Endodermal cell (in vitro differentiated cells): ENCODE data around the gene NFATC1. TPM values are rescaled to one million over a fixed set of nuclear protein-coding genes. Genes with fewer than 3 reads are reported as not detected.

Experiments
- DNase-seq: peaks from one replicate; pipeline ENCODE4 v3.0.0-alpha.2; 2017
- H3K27ac ChIP-seq: 2 replicates; pipeline ENCODE4 v1.5.1; 2013; ENCODE audit warnings: mild to moderate bottlenecking, low read depth, low read length, moderate library complexity
- H3K27me3 ChIP-seq: 2 replicates; pipeline ENCODE4 v1.6.1; 2013; ENCODE audit warnings: mild to moderate bottlenecking, low read length, moderate library complexity; ENCODE audit not compliant: insufficient read depth, control insufficient read depth, poor library complexity, severe bottlenecking
- H3K36me3 ChIP-seq: 2 replicates; pipeline ENCODE4 v1.7.0; 2013; ENCODE audit warnings: mild to moderate bottlenecking, low read length, moderate library complexity; ENCODE audit not compliant: control insufficient read depth, insufficient read depth
- H3K4me1 ChIP-seq: one replicate; pipeline ENCODE4 v1.7.0; 2013; ENCODE audit warnings: low read length; ENCODE audit not compliant: control insufficient read depth, insufficient read depth
- H3K4me3 ChIP-seq: 2 replicates; pipeline ENCODE4 v1.5.1; 2013; ENCODE audit warnings: mild to moderate bottlenecking, low read length, moderate library complexity
- H3K9ac ChIP-seq: 2 replicates; pipeline ENCODE4 v1.6.1; 2013; ENCODE audit warnings: mild to moderate bottlenecking, low read length, moderate library complexity; ENCODE audit not compliant: poor library complexity, severe bottlenecking; ENCODE audit errors: extremely low read depth
- H3K9me3 ChIP-seq: 2 replicates; pipeline ENCODE4 v1.6.1; 2013; ENCODE audit warnings: mild to moderate bottlenecking, low read length, moderate library complexity; ENCODE audit not compliant: control insufficient read depth
- H3K27ac Mint-ChIP-seq: 2 replicates; pipeline ENCODE4 v1.8.0; 2020; ENCODE audit warnings: mixed read lengths
- H3K27me3 Mint-ChIP-seq: 2 replicates; pipeline ENCODE4 v1.8.0; 2021; ENCODE audit warnings: mild to moderate bottlenecking, mixed read lengths; ENCODE audit not compliant: insufficient read depth
- H3K36me3 Mint-ChIP-seq: 2 replicates; pipeline ENCODE4 v1.8.0; 2020; ENCODE audit warnings: low read depth, mixed read lengths
- H3K4me1 Mint-ChIP-seq: 2 replicates; pipeline ENCODE4 v1.8.0; 2020; ENCODE audit warnings: mixed read lengths
- H3K4me3 Mint-ChIP-seq: 2 replicates; pipeline ENCODE4 v1.8.0; 2020; ENCODE audit warnings: mild to moderate bottlenecking, moderate library complexity, mixed read lengths
- H3K9me3 Mint-ChIP-seq: 2 replicates; pipeline ENCODE4 v1.8.0; 2020; ENCODE audit warnings: mild to moderate bottlenecking, mixed read lengths
- WGBS, 2 experiments: methylation state at CpG; one replicate each; pipeline versions ENCODE4 v1.1.5 to v1.1.7; 2013; ENCODE audit warnings: missing lambda C conversion rate in 2 of 2, mixed read lengths in 1 of 2; ENCODE audit not compliant: insufficient coverage in 1 of 2, insufficient read length in 1 of 2; 5-methylcytosine and 5-hydroxymethylcytosine counted together
- total RNA-seq, 2 donors: library from RNA; stranded (reverse); fragmentation: NEBNext Ultra II Directional in 1 of 2; extraction: Animal tissue kit (Norgen Biotek cat#: 25700) in 1 of 2; gene quantifications; 2 replicates in 1 of 2; 3 replicates in 1 of 2; pipeline ENCODE4 v1.2.1, GENCODE V29; 2021
- TF ChIP-seq, protein P1 (sequence below): fragments of 200-600 bp; sonication (generic); conservative IDR thresholded peaks from 2 replicates; pipeline ENCODE4 v1.5.0; 2021; ENCODE audit warnings: antibody characterized with exemption, mild to moderate bottlenecking

NFATC1 gene
- total RNA-seq, 2 donors from 2014 or later, result 23.4 to 32.5 TPM

DNA sequence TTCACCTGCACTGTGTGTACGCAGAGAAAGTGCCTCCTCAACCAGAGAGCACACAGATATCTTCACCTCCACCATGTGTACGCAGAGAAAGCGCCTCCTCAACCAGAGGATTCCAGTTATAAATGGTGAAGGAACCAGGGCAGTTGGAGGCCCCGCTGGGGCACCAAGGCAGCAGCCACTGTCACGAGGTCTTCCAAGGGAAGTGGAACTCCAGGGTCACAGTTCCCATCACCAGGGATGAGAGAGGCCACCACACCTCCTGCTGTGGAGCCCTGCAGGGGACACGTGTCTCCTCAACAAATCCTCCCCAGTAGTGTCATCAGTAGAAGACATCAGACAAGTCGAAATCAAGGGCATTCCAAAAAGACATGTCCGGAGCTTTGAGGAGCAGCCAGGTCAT is 28.2 kb upstream of the NFATC1 start:
- WGBS, 2 experiments, result 82 to 92% methylated on average over 3 to 8 of the region's 8 CpGs
- Histone ChIP-seq H3K9ac (no peak overlapping the region), H3K4me3 (no peak overlapping the region), H3K27ac (no peak overlapping the region), H3K36me3 (peaks cover 8% of the 10 kb centered on the region), H3K4me1 (no peaks in the 10 kb centered on the region), H3K27me3 (no peaks in the 10 kb centered on the region), H3K9me3 (no peaks in the 10 kb centered on the region)
- H3K36me3 Mint-ChIP-seq, result peaks cover 32% of the 10 kb centered on the region
- no peaks in the 10 kb centered on the region for H3K4me1 Mint-ChIP-seq
- no peak overlapping the region for H3K4me3 Mint-ChIP-seq
- TF ChIP-seq, protein P1, sequence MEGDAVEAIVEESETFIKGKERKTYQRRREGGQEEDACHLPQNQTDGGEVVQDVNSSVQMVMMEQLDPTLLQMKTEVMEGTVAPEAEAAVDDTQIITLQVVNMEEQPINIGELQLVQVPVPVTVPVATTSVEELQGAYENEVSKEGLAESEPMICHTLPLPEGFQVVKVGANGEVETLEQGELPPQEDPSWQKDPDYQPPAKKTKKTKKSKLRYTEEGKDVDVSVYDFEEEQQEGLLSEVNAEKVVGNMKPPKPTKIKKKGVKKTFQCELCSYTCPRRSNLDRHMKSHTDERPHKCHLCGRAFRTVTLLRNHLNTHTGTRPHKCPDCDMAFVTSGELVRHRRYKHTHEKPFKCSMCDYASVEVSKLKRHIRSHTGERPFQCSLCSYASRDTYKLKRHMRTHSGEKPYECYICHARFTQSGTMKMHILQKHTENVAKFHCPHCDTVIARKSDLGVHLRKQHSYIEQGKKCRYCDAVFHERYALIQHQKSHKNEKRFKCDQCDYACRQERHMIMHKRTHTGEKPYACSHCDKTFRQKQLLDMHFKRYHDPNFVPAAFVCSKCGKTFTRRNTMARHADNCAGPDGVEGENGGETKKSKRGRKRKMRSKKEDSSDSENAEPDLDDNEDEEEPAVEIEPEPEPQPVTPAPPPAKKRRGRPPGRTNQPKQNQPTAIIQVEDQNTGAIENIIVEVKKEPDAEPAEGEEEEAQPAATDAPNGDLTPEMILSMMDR, result no peak
- H3K27me3 Mint-ChIP-seq, result no peaks in the 10 kb centered on the region
- H3K9me3 Mint-ChIP-seq, result peaks cover 3% of the 10 kb centered on the region
- DNase-seq, result no peak
- H3K27ac Mint-ChIP-seq, result no peak overlapping the region

DNA sequence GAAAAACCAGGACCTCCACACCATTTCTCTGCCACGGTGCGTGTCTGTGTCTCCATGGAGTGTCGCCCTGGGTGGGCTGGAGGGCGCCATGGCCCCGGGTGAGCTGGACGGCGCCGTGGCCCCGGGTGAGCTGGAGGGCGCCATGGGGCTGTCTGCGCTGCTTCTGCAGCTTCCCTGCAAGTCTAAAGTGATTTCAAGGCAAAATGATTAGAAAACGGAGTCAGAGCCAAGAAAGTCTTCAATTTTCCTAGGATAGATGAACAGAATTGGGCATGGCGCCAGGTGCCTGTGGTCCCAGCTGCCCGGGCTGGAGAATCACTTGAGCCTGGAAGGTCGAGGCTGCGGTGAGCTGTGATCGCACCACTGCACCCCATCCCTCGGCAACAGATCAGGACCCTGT is 27.7 kb upstream of the NFATC1 start:
- no peaks in the 10 kb centered on the region for H3K4me1 Mint-ChIP-seq
- peaks cover 3% of the 10 kb centered on the region for H3K9me3 Mint-ChIP-seq
- no peaks in the 10 kb centered on the region for H3K27me3 Mint-ChIP-seq
- DNase-seq, result no peak
- Histone ChIP-seq H3K36me3 (peaks cover 7% of the 10 kb centered on the region), H3K9me3 (no peaks in the 10 kb centered on the region), H3K4me1 (no peaks in the 10 kb centered on the region), H3K27ac (no peak overlapping the region), H3K9ac (no peak overlapping the region), H3K4me3 (no peak overlapping the region), H3K27me3 (no peaks in the 10 kb centered on the region)
- 91 to 92% methylated on average over 18 of the region's 18 CpGs for whole genome bisulfite sequencing, 2 experiments
- no peak overlapping the region for H3K27ac Mint-ChIP-seq
- no peak overlapping the region for H3K4me3 Mint-ChIP-seq
- H3K36me3 Mint-ChIP-seq, result peaks cover 32% of the 10 kb centered on the region
- TF ChIP-seq, protein P1, result no peak

DNA sequence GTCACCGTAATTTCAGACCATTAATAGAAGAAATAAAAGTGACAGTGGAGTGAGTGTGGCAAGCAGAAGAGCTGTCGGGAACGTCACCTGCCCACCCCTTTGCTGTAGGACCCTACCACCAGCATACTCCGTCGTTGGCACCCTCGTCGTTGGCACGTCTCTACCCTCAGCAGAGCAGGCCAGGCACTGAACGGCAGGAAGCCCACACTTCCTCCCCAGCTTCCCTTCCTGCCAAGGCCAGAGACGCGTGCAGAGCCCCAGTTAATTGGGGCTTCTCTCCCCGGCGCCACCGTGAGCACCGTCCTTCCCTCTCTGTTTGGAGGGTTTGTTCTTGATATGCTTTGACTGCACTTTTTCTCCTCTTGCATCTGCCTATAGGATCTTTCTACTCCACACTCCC is 27.0 kb upstream of the NFATC1 start:
- WGBS, 2 experiments, result 93 to 100% methylated on average over 3 to 13 of the region's 15 CpGs
- H3K27ac Mint-ChIP-seq, result no peak overlapping the region

More for the DNA sequence above, 27.0 kb upstream of the NFATC1 start:
- Histone ChIP-seq H3K36me3 (peaks cover under 1% of the 10 kb centered on the region), H3K27ac (no peak overlapping the region), H3K4me3 (no peak overlapping the region), H3K9me3 (no peaks in the 10 kb centered on the region), H3K9ac (no peak overlapping the region), H3K4me1 (no peaks in the 10 kb centered on the region), H3K27me3 (no peaks in the 10 kb centered on the region)
- Mint-ChIP-seq H3K4me3 (no peak overlapping the region), H3K27me3 (no peaks in the 10 kb centered on the region), H3K36me3 (peaks cover 26% of the 10 kb centered on the region), H3K9me3 (no peaks in the 10 kb centered on the region), H3K4me1 (no peaks in the 10 kb centered on the region)
- no peak for DNase-seq
- TF ChIP-seq, protein P1, result no peak
